GM12872 (cell line): ENCODE measurements around the gene IQCM.

Experiments used
- TF ChIP-seq, protein P1 (sequence below): IDR thresholded peaks from 3 replicates; pipeline ENCODE4 v1.5.1; 2011; ENCODE audit warnings: low read depth, mild to moderate bottlenecking, low read length, moderate library complexity; ENCODE audit not compliant: insufficient read depth

The IQCM gene

DNA sequence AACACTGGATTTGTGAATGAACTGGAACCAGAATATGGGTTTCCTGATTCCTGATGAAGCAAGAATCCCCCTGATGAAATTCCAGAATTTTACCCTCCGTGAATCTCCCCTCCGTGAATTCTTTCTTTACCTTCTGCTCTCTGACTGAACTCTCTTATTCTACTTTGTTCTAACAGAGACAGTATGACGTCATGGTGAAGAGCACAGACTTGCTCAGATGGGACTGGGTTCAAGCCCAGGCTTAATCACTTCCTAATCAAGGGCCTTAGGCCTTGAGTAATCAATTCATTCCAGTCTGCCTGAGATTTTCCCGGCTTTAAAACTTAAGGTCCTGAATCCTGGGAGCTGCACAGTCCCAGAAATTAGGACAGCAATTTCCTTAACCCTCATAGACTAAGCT is 64.5 kb downstream of the IQCM start:
- TF ChIP-seq, protein P1, sequence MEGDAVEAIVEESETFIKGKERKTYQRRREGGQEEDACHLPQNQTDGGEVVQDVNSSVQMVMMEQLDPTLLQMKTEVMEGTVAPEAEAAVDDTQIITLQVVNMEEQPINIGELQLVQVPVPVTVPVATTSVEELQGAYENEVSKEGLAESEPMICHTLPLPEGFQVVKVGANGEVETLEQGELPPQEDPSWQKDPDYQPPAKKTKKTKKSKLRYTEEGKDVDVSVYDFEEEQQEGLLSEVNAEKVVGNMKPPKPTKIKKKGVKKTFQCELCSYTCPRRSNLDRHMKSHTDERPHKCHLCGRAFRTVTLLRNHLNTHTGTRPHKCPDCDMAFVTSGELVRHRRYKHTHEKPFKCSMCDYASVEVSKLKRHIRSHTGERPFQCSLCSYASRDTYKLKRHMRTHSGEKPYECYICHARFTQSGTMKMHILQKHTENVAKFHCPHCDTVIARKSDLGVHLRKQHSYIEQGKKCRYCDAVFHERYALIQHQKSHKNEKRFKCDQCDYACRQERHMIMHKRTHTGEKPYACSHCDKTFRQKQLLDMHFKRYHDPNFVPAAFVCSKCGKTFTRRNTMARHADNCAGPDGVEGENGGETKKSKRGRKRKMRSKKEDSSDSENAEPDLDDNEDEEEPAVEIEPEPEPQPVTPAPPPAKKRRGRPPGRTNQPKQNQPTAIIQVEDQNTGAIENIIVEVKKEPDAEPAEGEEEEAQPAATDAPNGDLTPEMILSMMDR = no peak

DNA sequence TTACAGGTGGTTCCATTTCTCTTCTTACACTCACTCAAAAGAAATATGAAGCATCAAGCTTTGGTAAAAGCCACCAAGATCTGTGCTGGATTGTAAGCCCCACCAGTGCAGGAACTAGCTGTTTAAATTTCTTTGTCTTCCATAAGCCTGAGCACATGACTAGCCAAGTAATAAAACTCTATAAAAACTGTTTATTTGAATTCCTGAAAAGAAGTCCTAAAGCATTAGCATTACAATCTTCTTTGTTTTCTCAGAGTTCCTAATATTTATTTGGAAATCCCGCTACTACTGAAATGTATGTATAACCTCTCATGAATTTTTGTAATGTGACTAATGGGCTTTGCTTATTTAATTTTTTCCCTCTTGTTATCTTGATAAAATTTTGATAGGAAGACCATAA is 65.9 kb downstream of the IQCM start:
- TF ChIP-seq, protein P1 = no peak

DNA sequence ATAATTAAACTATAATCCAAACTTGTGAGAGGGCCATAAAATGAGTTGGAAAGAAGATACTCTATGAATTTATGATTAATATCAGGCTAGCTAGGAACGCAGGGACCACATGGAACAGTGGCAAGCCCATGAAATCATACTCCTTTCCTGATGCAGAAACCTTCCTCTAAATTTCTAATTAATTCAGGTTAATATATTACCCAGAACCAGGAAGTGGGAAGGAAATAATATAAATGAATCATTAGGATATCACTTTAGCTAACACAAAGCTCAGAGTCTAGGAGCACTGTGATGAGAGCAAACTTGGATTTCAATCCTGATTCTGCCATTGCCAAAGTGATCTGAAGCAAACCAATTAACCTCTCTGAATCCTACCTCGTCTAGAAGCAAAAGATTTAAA is 68.0 kb downstream of the IQCM start:
- TF ChIP-seq, protein P1 = no peak

DNA sequence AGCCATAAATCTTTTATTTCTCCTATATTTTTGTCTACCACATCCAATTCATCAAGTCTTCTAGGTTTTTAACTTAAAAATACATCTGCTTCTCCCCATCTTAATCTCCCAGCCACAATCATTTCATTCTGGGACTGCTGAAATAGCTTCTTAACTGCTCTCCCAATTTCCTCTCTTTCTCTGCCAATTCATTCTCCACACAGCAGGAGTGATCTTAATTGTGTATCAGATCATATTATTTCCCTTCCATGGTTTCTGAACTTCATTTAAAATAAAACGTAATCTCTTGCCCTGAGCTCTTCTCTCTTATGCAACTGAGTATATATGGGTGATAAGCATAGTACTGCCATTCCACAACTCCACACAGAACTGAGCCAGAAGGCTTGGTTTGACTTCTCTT is 69.4 kb downstream of the IQCM start:
- TF ChIP-seq, protein P1 = no peak

DNA sequence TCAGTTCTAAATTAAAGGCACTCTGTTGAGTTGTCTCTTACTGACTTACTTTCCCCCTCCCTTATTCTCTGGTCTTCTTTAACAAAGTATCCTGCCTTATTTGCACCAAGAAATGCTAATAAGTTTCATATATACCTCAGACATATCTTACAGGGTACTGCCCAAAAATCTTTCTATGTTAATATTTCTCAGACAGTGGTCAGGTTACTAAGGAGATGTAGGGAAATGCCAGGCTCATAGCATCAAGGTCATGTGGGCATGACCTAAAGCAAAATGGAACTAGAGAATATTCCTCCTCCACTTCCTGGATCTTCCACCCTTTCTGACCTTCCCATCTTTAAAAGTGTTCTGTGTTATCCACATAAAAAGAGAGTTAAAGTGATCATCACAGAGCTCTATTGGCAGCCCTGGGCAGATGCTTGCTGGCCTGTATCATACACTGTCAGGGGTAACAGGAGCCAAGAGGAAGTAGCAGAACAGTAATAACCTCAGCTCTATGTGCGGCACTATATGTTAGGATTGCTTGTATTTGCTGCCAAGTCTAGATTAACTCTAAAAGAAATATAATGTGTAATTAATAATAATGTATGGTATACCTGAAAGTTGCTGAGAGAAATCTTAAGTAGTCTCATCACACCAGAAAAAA is 74.3 kb downstream of the IQCM start:
- TF ChIP-seq, protein P1 = no peak

DNA sequence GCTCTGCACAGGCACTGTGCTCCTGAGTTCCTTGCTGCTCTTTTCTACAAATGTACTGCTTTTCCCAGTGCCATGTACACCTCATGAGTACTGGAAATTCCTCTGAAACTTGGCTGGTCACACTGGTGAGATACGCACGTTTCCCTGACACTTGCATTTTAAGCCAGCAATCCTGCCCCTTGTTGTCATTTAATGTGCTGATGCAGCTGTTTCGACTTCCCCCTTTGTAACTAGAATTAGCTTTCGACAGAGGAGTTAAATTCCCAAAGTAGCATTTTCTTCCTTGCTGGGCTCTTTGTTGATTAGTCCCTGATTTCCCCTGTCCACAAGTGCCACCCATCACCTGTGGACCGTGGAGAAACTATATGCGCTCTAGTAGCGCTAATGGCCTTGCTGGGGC is 77.5 kb downstream of the IQCM start:
- TF ChIP-seq, protein P1 = no peak

DNA sequence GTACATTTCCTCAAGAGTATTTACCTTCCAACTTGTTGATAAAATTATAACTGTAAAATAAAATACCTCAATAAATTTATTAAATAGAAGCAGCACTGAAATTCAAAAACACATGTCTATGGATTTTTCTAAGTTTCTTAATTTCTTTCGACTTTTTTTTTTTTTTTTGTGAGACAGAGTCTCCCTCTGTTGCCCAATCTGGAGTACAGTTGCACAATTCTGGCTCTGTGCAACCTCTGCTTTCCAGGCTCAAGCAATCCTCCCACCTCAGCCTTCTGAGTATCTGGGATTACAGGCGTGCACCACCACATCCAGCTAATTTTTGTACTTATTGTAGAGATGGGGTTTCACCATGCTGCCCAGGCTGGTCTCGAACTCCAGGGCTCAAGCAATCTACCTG is 79.8 kb downstream of the IQCM start:
- TF ChIP-seq, protein P1 = no peak
